CD1c-positive myeloid dendritic cell (primary cell): ENCODE measurements around the gene TXN2.
"Not testable (repeated sequence)": the region's sequence is repeated elsewhere in the genome, so short reads cannot be mapped to it uniquely, and the experiment has no call there.

Experiments
- DNase-seq: peaks from one replicate; pipeline ENCODE4 v3.0.0-alpha.2; 2016; ENCODE audit errors: extremely low spot score

Gene TXN2

GRCh38 chr22:36455571-36456463 lies 25.6 kb downstream of the TXN2 start:
- DNase-seq: peak; percentile 11

DNA sequence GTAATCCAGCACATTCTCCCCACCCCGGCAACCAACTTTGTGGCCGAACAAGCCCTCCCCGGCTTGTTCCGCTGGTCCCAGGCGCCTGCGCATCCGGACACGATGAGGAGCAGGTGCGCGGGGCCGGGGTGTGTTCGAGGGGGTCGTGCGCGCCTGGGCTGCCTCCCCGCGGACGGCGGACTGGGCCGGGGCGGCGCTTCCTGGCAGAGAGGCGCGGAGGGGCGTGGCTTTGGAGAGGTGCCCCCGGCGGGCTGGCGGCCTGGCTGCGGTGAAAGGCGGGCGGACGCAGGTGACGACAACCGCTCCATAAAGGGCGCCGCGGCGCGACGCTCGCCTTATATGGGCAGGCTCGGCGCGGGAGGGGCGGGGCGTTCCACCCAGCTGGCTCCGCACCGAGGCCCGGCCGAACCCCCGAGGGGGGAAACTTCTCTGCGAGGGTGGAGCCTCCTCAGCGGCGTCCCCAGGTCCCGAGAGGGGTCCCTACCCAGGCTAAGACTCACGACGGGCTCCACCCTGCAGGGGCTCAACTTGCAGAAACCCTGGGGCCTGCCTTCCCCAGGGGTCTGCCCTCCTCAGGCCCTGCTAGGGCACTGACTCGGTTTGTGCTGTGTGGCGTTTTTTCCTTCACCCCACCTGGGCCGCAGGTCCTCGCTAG lies 26.4 kb downstream of the TXN2 start:
- peak; percentile 90 for DNase-seq

- no peak for DNase-seq
Observed at GRCh38 chr22:36453855-36454378, 27.5 kb downstream of the TXN2 start.

DNA sequence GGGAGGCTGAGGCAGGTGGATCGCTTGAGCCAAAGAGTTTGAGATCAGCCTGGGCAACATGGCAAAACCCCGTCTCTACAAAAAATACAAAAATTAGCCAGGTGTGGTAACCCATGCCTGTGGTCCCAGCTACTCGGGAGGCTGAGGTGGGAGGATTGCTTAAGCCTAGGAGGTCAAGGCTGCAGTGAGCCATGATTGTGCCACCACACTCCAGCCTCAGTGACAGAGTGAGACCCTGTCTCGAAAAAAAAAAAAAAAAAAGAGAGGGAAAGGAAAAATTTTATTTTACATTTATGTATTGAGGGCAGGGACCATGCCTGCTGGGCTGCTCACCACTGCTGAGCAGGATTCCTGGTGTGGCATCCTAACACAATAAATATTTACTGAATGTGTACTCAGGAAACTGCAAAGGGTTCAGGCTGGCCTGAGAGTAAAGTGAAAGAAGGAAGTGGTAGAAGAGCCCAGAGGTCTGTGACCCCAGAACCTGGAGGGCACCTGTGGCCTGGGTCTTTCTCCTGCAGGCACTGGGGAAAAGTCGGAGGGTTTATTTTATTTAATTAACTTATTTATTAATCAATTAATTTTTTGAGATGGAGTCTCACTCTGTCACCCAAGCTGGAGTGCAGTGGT lies 28.3 kb downstream of the TXN2 start:
- not testable (repeated sequence) for DNase-seq

DNA sequence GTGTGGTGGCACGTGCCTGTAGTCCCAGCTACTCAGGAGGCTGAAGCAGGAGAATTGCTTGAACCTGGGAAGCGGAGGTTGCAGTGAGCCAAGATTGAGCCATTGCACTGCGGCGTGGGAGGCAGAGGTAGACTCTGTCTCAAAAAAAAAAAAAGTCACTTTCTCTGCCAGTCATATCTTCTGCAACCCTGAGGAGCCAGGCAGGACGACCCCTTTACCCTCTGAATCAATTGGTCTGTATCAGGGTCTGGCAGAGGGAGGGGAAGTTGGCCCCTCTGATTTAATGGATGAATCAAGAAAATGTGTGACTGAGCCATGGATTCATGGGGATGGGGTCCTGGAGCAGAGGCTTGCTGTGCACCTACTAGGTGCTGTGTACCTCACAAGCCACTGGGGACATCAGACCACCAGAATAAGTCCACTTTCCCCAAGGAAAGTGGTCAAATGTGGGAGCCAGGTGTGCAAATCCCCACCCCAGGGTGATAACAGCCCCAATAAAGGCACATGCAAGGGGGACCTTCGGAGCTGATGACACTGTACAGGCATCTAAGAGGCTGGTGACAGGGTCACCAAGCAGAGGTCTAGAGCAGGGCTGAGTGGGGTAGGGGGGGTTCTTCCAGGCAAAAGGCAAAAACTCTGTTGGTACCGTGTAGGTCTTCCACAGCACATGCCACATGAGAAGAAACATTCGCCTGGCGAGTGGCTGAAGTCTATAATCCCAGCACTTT lies 29.0 kb downstream of the TXN2 start:
- peak; percentile 23 for DNase-seq

- DNase-seq: not testable (repeated sequence)
Observed at GRCh38 chr22:36450923-36451322, 30.5 kb downstream of the TXN2 start.

DNA sequence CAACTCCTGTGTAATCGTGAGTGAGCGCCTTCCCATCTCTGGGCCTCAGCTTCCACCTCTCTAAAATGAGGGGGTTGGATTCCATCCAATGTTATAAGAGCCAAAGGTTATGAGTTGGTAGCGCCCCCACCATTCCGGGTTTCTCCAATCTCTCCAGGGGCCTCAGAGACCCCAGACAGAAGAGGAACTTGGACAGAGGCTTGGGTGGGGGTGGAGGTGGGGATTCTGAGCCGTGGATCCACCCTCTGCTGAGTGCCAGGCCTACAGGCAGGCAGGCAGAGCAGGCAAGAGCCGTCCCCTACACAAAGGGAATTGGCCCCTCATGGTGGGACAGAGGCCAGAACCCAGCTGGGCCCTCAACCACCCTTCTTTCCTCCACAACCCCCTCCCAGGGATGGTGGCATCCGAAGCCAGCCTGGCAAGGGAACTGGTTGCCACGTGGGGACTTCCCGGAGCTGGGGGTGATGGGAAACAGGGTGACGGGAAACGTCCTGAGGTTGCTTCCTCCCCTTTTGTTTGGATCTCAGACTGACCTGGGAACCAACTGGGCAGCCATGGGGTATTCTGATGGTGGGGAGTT lies 31.8 kb downstream of the TXN2 start:
- DNase-seq: peak; percentile 14

DNA sequence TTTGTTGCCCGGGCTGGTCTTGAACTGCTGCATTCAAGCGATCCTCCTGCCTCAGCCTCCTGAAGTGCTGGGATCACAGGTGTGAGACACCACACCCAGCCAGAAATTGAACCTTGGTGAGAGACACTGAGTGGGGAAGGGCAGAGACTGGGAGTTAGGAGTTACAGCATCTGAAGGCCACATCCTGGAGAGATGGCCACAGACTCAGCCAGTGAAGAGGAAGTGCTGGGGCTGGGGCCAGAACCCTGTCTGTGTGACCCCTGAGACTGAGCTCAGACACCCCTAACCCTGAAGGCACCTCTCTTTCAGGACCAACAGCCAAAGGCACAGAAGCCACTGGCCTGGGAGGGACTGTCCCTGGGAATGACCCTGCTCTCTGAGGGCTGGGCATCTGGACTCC lies 33.8 kb downstream of the TXN2 start:
- DNase-seq: peak; percentile 8

DNA sequence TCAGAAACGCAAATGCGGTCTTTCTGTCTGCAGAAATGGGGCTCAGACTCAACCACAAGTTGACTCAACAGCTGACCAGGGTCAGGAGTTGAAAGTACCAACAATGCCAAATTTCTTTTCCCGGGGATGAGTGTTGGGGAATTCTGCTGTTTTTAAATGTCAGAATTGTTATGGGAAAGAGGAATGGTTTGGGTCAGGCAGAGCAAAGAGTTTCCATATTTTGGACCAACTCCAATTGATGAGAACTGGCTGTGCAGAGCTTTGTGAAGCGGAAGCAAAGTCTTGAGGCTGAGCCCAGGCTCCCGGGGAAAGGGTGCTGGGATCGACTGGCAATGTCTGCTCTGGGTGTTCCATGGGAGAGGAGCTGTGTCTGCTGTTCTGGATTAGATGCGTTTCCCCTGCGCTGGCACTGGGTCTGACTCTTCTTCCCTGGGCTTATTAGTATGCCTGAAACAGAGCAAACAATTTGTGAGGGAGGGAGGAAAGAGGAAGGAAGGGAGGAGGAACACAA lies 36.2 kb downstream of the TXN2 start:
- DNase-seq: no peak

GRCh38 chr22:36443198-36443770 lies 38.2 kb downstream of the TXN2 start:
- no peak for DNase-seq

GRCh38 chr22:36442506-36443197 lies 38.8 kb downstream of the TXN2 start:
- no peak for DNase-seq

DNA sequence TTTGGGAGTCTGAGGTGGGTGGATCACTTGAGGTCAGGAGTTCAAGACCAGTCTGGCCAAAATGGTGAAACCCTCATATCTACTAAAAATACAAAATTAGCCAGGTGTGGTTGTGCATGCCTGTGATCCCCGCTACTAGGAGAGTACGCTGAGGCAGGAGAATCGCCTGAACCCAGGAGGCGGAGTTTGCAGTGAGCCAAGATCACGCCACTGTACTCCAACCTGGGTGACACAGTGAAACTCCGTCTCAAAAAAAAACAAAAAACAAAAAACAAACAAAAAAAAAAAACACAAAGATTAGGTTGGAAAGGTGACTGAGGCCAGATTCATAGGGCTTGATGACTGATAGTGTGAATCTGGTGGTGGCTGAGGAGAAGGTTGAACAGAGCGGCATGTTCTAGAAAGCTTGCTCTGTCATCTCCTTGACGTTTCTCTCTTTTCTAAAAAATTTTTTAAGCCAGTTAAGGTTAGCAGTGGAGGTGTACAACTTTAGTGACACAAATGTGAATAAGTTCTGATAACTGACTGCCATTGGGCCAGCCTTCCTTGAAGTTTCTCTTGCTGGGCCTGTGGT lies 40.9 kb downstream of the TXN2 start:
- no peak for DNase-seq

- peak; percentile 37 for DNase-seq
Observed at GRCh38 chr22:36439481-36440271, 41.8 kb downstream of the TXN2 start.

DNA sequence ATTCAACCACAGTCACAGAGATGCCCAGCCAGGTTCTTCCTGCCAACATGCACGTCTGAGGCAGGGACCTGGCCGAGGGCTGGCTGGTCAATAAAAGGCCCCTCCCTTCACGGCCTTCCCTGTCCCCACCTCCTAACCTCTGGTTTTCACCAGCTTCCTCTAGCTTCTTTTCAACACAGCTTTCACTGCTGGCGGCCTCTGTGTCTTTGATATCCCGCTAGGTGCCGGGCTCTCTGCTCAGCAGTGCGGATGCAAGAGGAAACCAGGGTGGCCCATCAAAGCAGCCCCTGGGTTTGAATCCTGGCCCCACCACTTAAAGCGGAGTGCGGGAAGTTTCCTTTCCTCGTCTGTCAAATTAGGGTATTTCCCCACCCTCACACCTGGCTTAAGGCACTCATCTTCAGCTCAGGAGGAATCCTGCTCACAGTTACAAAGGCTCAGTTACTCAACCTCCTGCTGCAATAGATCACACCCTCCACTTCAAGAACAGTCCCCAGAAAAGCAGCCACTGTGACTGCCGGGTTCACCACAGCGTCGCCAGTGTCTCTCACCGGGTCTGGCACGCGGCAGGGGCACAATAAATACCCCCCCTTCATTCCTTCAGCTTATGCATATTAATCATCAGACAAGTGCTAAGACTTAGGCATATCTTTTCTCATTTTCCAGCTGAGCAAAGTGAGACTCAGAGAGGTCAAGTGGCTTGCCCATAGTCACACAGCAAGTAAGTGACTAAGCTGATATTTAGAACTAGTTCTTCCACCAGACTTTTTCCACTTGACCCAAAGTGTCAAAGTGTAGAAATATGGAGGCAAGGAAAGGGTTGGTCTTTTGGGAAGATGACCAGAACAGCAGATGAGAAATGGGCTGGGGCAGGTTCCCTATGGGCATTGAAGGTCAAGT lies 45.7 kb downstream of the TXN2 start:
- DNase-seq: peak; percentile 34

DNA sequence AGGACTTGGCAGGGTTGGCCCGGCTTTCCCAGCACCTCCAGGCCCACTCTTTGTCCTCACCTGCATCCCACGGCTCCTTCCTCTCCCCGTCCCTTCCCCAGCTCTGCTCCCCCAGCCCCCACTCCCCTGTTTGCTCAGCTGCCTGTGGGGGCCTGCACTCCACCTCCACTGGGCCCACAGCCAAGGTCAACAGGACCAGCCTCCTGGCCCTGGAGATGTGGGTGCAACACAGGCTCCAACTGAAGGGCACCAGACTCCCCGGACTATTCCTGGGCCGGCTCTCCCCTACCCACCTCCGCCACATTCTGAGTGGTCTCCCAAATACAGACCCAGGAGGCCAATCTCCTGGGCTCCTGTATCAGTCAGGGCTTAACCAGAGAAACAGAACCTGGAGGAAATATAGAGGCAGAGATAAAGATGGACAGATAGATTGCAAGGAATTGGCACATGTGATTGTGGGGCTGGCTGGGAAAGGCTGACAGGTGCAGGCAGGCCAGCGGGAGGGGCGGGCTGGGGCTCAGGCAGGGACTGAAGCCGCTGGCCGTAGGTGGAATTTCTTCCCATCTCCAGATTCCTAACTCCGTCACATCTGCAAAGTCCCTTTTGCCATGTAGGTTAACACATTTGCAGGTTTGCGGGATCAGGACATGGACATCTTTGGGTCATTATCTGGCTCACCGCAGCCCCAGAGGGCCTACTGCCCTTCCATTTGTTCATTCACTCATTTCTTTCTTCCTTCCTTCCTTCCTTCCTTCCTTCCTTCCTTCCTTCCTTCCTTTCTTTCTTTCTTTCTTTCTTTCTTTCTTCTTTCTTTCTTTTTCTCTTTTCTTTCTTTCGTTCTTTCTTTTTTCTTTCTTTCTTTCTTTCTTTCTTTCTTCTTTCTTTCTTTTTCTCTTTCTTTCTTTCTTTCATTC lies 47.9 kb downstream of the TXN2 start:
- no peak for DNase-seq

- no peak for DNase-seq
Observed at GRCh38 chr22:36432592-36433317, 48.7 kb downstream of the TXN2 start.
